MM.1S (cell line): ENCODE measurements around the gene LGI1.

Experiments
- DNase-seq: peaks from one replicate; pipeline ENCODE4 v3.0.0-alpha.2; 2015
- H2AFZ ChIP-seq: fragments of 300-600 bp; sonication (generic); 2 replicates; pipeline ENCODE4 v1.6.0; 2016; ENCODE audit warnings: antibody characterized with exemption, low read length
- H3F3A ChIP-seq: fragments of 300-600 bp; sonication (generic); 2 replicates; pipeline ENCODE4 v1.6.1; 2016; ENCODE audit warnings: mild to moderate bottlenecking, antibody characterized with exemption, low read length, moderate library complexity, mixed read lengths; ENCODE audit not compliant: insufficient read depth
- H3K27ac ChIP-seq: fragments of 300-600 bp; sonication (generic); 2 replicates; pipeline ENCODE4 v1.5.1; 2016; ENCODE audit warnings: mild to moderate bottlenecking, low read length
- H3K27me3 ChIP-seq: fragments of 300-600 bp; sonication (generic); replicated peaks from 2 replicates; pipeline ENCODE4 v1.6.0; 2016; ENCODE audit warnings: low read length; ENCODE audit not compliant: insufficient read depth
- H3K36me3 ChIP-seq: fragments of 300-600 bp; sonication (generic); replicated peaks from 2 replicates; pipeline ENCODE4 v1.6.1; 2016; ENCODE audit warnings: mild to moderate bottlenecking, low read length, mixed read lengths; ENCODE audit not compliant: insufficient read depth
- H3K4me1 ChIP-seq: fragments of 300-600 bp; sonication (generic); 2 replicates; pipeline ENCODE4 v1.6.1; 2016; ENCODE audit warnings: low read length, mixed read lengths
- H3K4me2 ChIP-seq: fragments of 300-600 bp; sonication (generic); 2 replicates; pipeline ENCODE4 v1.6.0; 2016; ENCODE audit warnings: low read depth, low read length
- H3K4me3 ChIP-seq: fragments of 300-600 bp; sonication (generic); 2 replicates; pipeline ENCODE4 v1.5.1; 2016; ENCODE audit warnings: low read length, mixed read lengths
- H3K79me2 ChIP-seq: fragments of 300-600 bp; sonication (generic); 2 replicates; pipeline ENCODE4 v1.6.1; 2016; ENCODE audit warnings: mixed run types, low read length, mixed read lengths
- H3K9ac ChIP-seq: fragments of 300-600 bp; sonication (generic); 2 replicates; pipeline ENCODE4 v1.6.1; 2016; ENCODE audit warnings: low read length, mixed read lengths
- H3K9me2 ChIP-seq: fragments of 300-600 bp; sonication (generic); replicated peaks from 2 replicates; pipeline ENCODE4 v1.6.1; 2016; ENCODE audit warnings: mild to moderate bottlenecking, low read length, mixed read lengths; ENCODE audit not compliant: insufficient read depth
- H3K9me3 ChIP-seq: fragments of 300-600 bp; sonication (generic); replicated peaks from 2 replicates; pipeline ENCODE4 v1.6.1; 2016; ENCODE audit warnings: mild to moderate bottlenecking, low read length, mixed read lengths; ENCODE audit not compliant: insufficient read depth
- H4K20me1 ChIP-seq: fragments of 300-600 bp; sonication (generic); 2 replicates; pipeline ENCODE4 v1.6.1; 2016; ENCODE audit warnings: mild to moderate bottlenecking, low read length, moderate library complexity, mixed read lengths; ENCODE audit not compliant: insufficient read depth
- CTCF ChIP-seq: fragments of 300-600 bp; sonication (generic); IDR thresholded peaks from 2 replicates; pipeline ENCODE4 v1.5.1; 2016; ENCODE audit warnings: antibody characterized with exemption, low read length, mixed read lengths
- EZH2 ChIP-seq: fragments of 300-600 bp; sonication (generic); optimal IDR thresholded peaks from 2 replicates; pipeline ENCODE3; 2017; ENCODE audit warnings: low read depth, mild to moderate bottlenecking, antibody characterized with exemption, low read length, mixed read lengths
- EZH2phosphoT487 ChIP-seq: fragments of 300-600 bp; sonication (generic); IDR thresholded peaks from 2 replicates; pipeline ENCODE4 v1.6.1; 2018; ENCODE audit warnings: antibody characterized with exemption, low read length

LGI1 gene

DNA sequence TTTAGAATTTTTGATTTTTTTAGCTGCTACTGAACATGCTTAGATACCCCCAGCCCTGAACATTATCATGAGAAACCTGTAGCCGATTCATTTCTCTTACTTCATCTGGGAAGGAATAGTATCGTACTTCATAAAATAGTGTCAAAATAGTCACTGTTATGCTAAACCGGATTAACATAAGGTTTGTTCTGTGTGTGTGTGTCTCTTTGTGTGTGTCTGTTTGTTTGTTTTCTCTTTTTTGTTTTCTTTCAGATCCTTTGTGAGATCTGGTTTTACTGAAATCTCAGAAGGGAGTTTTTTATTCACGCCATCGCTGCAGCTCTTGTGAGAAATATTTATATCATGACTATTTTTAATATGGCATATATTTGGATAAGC is 761 bp downstream of the LGI1 start:
- no peaks in the 10 kb centered on the region for H3K79me2 ChIP-seq
- no peaks in the 10 kb centered on the region for H3K36me3 ChIP-seq
- no peaks in the 10 kb centered on the region for H3K9me2 ChIP-seq
- no peak overlapping the region for H3K4me3 ChIP-seq
- H3K27ac ChIP-seq, result no peak overlapping the region
- no peaks in the 10 kb centered on the region for H3F3A ChIP-seq
- H3K4me1 ChIP-seq, result no peaks in the 10 kb centered on the region
- H3K9me3 ChIP-seq, result no peaks in the 10 kb centered on the region
- H4K20me1 ChIP-seq, result no peaks in the 10 kb centered on the region
- DNase-seq, result no peak
- no peak overlapping the region for H3K4me2 ChIP-seq
- no peaks in the 10 kb centered on the region for H3K27me3 ChIP-seq
- no peak overlapping the region for H2AFZ ChIP-seq
- H3K9ac ChIP-seq, result no peak overlapping the region
- TF ChIP-seq EZH2phosphoT487 (no peak), CTCF (no peak), EZH2 (no peak)

DNA sequence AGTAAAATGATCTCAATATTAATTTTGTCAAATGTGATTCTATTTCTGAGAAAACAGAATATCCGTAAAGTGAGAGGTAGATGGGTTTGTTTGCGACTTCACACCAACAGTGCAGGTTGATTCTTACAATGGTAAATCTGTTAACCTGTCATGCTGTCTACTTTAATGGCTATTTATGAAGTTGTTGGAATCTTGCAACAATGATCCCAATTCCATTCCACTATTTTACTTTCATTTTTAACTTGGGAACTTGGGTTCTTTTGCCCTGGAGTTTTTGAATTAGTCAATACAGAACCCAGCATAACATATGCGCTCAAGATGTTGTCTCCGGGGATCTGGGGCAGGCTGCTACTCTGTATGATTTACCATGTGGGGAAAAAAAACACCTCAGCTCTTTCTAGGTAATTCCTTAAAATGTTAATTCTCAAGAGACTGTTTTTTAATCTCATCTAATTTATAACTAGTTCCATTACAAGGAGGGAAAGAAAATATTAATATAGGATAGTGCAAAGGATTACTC is 1.2 kb downstream of the LGI1 start:
- H3K9me3 ChIP-seq, result no peaks in the 10 kb centered on the region
- H3K9me2 ChIP-seq, result no peaks in the 10 kb centered on the region
- no peaks in the 10 kb centered on the region for H4K20me1 ChIP-seq
- no peak overlapping the region for H2AFZ ChIP-seq
- H3K79me2 ChIP-seq, result no peaks in the 10 kb centered on the region
- no peaks in the 10 kb centered on the region for H3K36me3 ChIP-seq
- no peak for TF ChIP-seq EZH2
- no peak for TF ChIP-seq EZH2phosphoT487
- TF ChIP-seq CTCF, result no peak
- H3K4me2 ChIP-seq, result no peak overlapping the region
- no peaks in the 10 kb centered on the region for H3F3A ChIP-seq
- no peak overlapping the region for H3K27ac ChIP-seq
- no peak overlapping the region for H3K9ac ChIP-seq
- H3K27me3 ChIP-seq, result no peaks in the 10 kb centered on the region
- DNase-seq, result no peak
- H3K4me3 ChIP-seq, result no peak overlapping the region
- no peaks in the 10 kb centered on the region for H3K4me1 ChIP-seq

GRCh38 chr10:93760490-93760889 is 2.8 kb downstream of the LGI1 start:
- H3K27me3 ChIP-seq, result no peaks in the 10 kb centered on the region
- no peak overlapping the region for H3K9ac ChIP-seq
- H3K36me3 ChIP-seq, result no peaks in the 10 kb centered on the region
- H3K27ac ChIP-seq, result no peak overlapping the region
- no peak for DNase-seq
- TF ChIP-seq EZH2phosphoT487 (no peak), EZH2 (no peak), CTCF (no peak)
- H3K4me3 ChIP-seq, result no peak overlapping the region
- H4K20me1 ChIP-seq, result no peaks in the 10 kb centered on the region
- no peaks in the 10 kb centered on the region for H3F3A ChIP-seq
- H3K4me1 ChIP-seq, result no peaks in the 10 kb centered on the region
- no peaks in the 10 kb centered on the region for H3K9me3 ChIP-seq
- H3K9me2 ChIP-seq, result no peaks in the 10 kb centered on the region
- no peaks in the 10 kb centered on the region for H3K79me2 ChIP-seq
- H2AFZ ChIP-seq, result no peak overlapping the region
- no peak overlapping the region for H3K4me2 ChIP-seq
